ENCODE results near the gene SPATA32. TPM values are rescaled to one million over a fixed set of nuclear protein-coding genes. Genes with fewer than 3 reads are reported as not detected.

SPATA32 gene
- total RNA-seq, 1 experiment from 2014 or later, result 0.15 TPM

- Histone ChIP-seq H3K9me2 (ENCODE audit: insufficient read depth) (no peaks in the 10 kb centered on the region), H3K4me3 (replicated peaks in 1 of 2; ENCODE audit: low read depth in 1 of 2, low read length in 2 of 2) (no peak overlapping the region), H3K9me3 (ENCODE audit: control insufficient read depth in 1 of 2, insufficient read depth in 1 of 2, low read depth in 1 of 2, low read length in 2 of 2) (no peaks in the 10 kb centered on the region), H3K36me3 (ENCODE audit: control insufficient read depth in 1 of 2, insufficient read depth in 2 of 2, low read length in 2 of 2) (peaks cover 0 to 12% of the 10 kb centered on the region in 2 experiments; a peak in 1 of 4 replicates), H3K27me3 (ENCODE audit: insufficient read depth, low read length) (no peaks in the 10 kb centered on the region), H3K9ac (ENCODE audit: low read length) (no peak overlapping the region), H3K4me1 (ENCODE audit: control insufficient read depth in 1 of 2, insufficient read depth in 2 of 2, low read length in 2 of 2) (peaks cover 39 to 78% of the 10 kb centered on the region in 2 experiments), H3K4me2 (ENCODE audit: low read length) (peak overlapping the region; percentile 39), H3K79me2 (ENCODE audit: insufficient read depth, low read length) (peaks cover 99% of the 10 kb centered on the region), H3K27ac (ENCODE audit: low read depth, low read length) (peak overlapping the region; percentile 32; the same call in 1 of the 2 replicates), H2AFZ (ENCODE audit: low read depth, low read length, poor library complexity, severe bottlenecking) (no peak overlapping the region), H4K20me1 (ENCODE audit: insufficient read depth) (peaks cover 20% of the 10 kb centered on the region; the same call in 1 of the 2 replicates)
- RAD21 ChIA-PET (ENCODE audit: low non-redundant PET in 1 of 2, low total read pairs in 2 of 2, uncharacterized antibody in 2 of 2, unreplicated experiment in 2 of 2), result no interaction called here
- BruUV-seq (replicated peaks), result no TSS peak
- intact Hi-C loops (cut with micrococcal nuclease), result loop anchor here (1.0 kb wide), 1 partner anchor 10 kb away; no protein-coding TSS in a partner anchor
- TF ChIP-seq EGR1 (IDR thresholded peaks at IDR 0.05; ENCODE audit: low read depth) (no peak), ZFX (IDR thresholded peaks at IDR 0.05) (no peak), SP1 (IDR thresholded peaks at IDR 0.05; ENCODE audit: low read depth) (no peak)
- ATAC-seq (no peak), DNase-seq (ENCODE audit: low read depth, low spot score) (no peak)
- CTCF ChIA-PET, result interaction anchor here (1.8 kb wide), 1 partner anchor 11 kb away, joined by 4 read pairs; no protein-coding TSS in a partner anchor
- POLR2A ChIA-PET, result no interaction called here
Observed at GRCh38 chr17:45296833-45297124, 34.9 kb upstream of the SPATA32 start.

DNA sequence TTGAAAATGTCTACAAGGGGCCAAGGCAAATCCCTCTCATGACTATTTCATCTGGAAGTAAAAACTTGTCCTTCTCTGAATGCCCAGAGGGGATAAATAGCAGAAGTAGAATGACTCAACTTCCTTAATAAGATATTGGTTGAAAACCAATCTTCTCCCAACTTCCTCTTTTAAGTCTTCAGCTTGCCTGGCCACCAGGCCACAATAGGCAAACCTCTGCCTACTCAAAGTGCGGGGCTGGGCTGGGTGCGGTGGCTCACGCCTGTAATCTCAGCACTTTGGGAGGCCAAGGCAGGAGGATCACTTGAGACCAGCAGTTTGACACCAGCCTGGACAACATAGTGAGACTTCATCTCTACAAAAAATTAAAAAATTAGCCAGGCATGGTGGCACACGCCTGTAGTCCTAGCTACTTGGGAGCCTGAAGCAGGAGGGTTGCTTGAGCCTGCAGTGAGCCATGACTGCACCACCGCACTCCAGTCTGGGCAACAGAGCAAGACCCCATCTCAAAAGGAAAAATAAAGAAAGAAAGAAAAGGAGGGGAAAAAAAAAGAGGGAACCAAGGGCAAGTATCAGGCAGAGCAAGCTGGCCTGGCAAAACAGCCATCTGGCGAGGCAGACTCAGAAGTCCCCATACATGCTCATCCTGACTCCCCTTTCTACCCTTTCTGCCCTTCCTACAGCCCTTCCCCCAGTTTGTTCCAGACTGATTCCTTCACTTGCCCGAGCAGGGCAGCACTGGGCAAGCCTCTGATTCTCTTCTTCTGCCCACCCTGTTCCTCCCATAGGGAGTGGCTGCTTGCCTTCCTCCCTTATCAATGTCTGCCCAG lies 34.3 kb upstream of the SPATA32 start:
- no peaks in the 10 kb centered on the region for H3K27me3 ChIP-seq (ENCODE audit: insufficient read depth, low read length)
- DNase-seq (ENCODE audit: low read depth, low spot score) (no peak), ATAC-seq (no peak)
- no TSS peak for BruUV-seq (replicated peaks)
- no peaks in the 10 kb centered on the region for H3K9me3 ChIP-seq (ENCODE audit: control insufficient read depth in 1 of 2, insufficient read depth in 1 of 2, low read depth in 1 of 2, low read length in 2 of 2)
- H2AFZ ChIP-seq (ENCODE audit: low read depth, low read length, poor library complexity, severe bottlenecking), result no peak overlapping the region
- peaks cover 39 to 78% of the 10 kb centered on the region in 2 experiments for H3K4me1 ChIP-seq (ENCODE audit: control insufficient read depth in 1 of 2, insufficient read depth in 2 of 2, low read length in 2 of 2)
- ChIA-PET POLR2A (no interaction called here), RAD21 (ENCODE audit: low non-redundant PET in 1 of 2, low total read pairs in 2 of 2, uncharacterized antibody in 2 of 2, unreplicated experiment in 2 of 2) (no interaction called here), CTCF (interaction anchor here (1.2 to 1.8 kb wide), 2 partner anchors 11 to 19 kb away, joined by 3 to 4 read pairs; no protein-coding TSS in a partner anchor)
- H3K9ac ChIP-seq (ENCODE audit: low read length), result no peak overlapping the region
- no peaks in the 10 kb centered on the region for H3K9me2 ChIP-seq (ENCODE audit: insufficient read depth)
- H4K20me1 ChIP-seq (ENCODE audit: insufficient read depth), result peaks cover 20% of the 10 kb centered on the region; the same call in 1 of the 2 replicates
- TF ChIP-seq EZH2 (IDR thresholded peaks at IDR 0.05) (no peak), EGR1 (IDR thresholded peaks at IDR 0.05; ENCODE audit: low read depth) (no peak), CTCF (IDR thresholded peaks at IDR 0.05 in 2 of 3, conservative IDR thresholded peaks at IDR 0.05 in 1 of 3; ENCODE audit: borderline replicate concordance in 1 of 3, insufficient read depth in 1 of 3, low read depth in 2 of 3, low read length in 2 of 3) (no peak), ZBTB33 (IDR thresholded peaks at IDR 0.05; ENCODE audit: extremely low read depth, insufficient replicate concordance, low read length) (no peak), CEBPB (IDR thresholded peaks at IDR 0.05; ENCODE audit: low read depth) (no peak), POLR2AphosphoS5 (IDR thresholded peaks at IDR 0.05; ENCODE audit: low read depth, low read length) (no peak), CBX3 (IDR thresholded peaks at IDR 0.05; ENCODE audit: low read depth) (no peak), MAX (IDR thresholded peaks at IDR 0.05) (no peak), SIN3A (IDR thresholded peaks at IDR 0.05; ENCODE audit: low read depth) (no peak), ZFX (IDR thresholded peaks at IDR 0.05) (no peak)
- H3K4me3 ChIP-seq (replicated peaks in 1 of 2; ENCODE audit: low read depth in 1 of 2, low read length in 2 of 2), result no peak overlapping the region
- peaks cover 99% of the 10 kb centered on the region for H3K79me2 ChIP-seq (ENCODE audit: insufficient read depth, low read length)
- peaks cover 0 to 15% of the 10 kb centered on the region in 2 experiments; a peak in 1 of 4 replicates for H3K36me3 ChIP-seq (ENCODE audit: control insufficient read depth in 1 of 2, insufficient read depth in 2 of 2, low read length in 2 of 2)
- peak overlapping the region; percentile 39 for H3K4me2 ChIP-seq (ENCODE audit: low read length)
- intact Hi-C loops (cut with micrococcal nuclease), result no loop called here
- H3K27ac ChIP-seq (ENCODE audit: low read depth, low read length), result peak overlapping the region; percentile 32; the same call in 1 of the 2 replicates

Data from HCT116 (cell line).